HG02759 (cell line): ENCODE measurements around the gene ALK.

Experiments
- ATAC-seq: cut with Tn5 transposase; IDR thresholded peaks from one replicate; pipeline ENCODE4 v1.9.1; 2021; ENCODE audit warnings: mild to moderate bottlenecking, moderate library complexity; ENCODE audit not compliant: unreplicated experiment

Gene ALK

DNA sequence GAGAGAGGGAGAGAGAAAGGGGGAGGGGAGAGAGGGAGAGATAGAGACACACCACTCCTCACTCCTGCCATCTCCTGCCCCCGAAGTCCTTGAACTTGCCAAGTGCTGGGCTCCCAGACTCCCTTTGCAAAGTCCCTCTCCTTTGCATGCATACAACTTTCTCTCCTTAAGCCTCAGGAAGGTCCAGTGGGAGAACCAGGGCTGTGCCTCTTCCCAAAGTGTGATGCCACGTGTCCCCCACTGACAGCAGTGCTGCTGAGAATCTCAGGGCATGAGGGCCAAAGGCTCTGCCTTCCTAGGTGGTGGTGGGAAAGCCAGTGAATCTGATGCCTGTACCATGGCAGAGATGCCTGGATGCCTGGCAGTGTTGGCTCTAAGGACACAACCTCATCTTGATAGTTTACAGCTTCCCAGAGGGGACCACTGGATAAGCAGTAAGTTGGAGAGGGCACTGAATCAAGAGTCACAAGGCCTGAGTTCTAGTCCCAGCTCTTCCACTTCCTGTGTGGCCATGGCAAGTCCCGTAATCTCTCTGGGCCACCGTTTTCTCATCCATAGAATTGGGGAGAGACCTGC lies 702.7 kb downstream of the ALK start:
- no peak for ATAC-seq

DNA sequence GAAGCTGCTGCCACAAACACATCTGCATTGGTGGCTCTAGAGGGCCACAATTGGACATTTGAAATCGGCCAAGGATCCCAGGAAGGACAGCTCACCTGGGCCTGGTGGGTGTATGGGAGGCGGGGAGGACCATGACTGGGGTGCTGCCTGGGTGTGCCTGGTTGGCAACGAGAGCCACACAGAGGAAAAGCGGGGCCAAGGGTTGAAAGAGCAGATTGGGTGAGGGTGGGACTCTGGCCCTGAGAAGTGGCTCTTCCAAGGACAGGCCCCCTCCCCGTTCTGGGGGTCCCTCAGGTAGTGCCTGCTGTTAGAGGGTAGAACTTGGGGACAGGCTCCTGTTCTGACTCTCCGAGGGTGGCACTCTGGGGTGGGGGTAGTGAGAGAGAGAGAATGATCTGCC lies 703.3 kb downstream of the ALK start:
- ATAC-seq, result no peak

DNA sequence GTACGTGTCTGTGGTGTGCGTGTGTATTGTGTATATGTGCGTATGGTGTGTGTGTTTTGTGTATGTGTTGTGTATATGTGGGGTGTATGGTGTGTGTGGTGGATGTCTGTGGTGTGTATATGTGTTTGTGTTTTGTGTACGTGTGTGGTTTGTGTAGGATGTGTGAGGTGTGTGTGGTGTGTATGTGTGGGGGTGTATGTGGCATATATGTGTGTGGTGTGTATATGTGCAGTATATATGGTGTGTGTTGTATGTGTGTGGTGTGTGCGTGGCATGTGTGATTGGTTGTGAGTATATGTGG lies 704.8 kb downstream of the ALK start:
- ATAC-seq, result no peak

DNA sequence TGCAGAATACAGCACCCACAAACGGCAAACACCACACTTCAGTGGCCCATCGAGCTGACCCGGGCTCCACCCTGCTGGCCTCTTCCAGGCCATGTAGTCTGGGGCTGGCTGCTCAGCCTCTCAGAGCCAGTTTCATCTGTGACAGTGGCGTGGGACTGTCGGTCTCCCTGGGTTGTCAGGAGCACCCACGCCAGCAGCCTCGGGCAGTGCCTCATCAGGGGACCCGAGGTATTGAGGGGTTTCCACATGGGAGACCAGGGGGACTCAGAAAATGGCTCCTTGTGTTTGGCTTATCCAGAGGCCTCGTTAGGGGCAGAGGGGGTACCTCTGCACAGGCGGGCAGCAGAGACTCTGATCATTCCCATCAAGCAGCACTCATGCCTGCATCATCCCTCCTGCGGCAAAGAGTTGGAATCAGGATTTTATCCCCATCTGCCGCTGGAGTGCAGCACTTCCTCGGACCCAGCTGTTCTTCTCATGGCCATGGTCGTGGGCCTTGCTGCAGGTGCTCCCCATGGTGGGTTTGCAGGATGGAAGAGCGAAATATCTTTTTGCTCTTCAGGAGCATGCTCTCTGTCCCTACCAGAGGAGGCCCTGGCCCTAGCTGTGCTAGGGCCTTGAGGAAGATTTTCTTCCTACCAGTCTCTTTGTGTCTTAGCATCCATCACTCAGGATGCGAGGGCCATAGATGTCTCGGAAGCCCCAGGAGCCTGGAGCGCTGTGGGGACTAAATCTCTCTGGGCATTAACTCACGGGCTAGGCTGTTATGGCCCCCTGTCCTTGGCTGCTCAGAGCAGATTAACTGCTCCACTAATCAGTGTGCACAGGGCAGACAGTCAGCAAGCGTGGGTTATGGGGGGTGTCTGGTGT lies 705.4 kb downstream of the ALK start:
- no peak for ATAC-seq

DNA sequence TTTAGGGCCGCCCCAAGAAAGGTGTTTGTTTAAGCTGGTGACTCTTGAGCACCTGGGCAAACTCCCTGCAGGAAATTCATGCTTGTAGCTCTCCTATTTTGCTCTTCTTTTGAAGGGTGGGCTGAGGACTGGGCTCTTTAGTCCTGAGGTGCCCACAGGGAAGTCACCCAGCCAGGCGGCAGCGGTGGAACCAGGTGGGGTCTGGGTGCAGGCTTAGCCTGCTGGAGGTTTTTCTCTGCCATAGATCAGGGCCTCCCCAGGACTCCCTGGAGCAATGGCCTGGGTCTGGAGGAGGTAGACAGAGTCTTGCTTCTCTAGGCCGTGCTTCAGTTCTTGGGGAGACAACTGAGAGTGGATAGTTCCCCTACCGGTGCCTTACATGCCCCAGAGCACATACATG lies 706.3 kb downstream of the ALK start:
- no peak for ATAC-seq

DNA sequence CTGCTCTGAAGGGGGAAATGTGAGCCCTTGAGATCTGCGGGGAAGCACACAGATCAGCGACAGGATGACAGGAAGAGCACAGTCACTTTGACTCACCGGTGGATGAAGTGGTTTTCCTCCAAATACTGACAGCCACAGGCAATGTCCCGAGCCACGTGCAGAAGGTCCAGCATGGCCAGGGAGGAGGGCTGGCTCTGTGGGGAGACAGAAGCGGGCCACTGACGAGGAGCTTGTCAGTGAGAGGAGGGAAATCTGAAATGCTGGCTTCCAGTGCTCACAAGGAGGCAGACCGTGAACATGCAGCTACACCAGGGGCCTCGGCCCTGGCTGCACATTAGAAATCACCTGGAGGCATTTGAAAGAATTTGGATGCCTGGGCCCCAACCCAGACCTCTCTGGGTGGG lies 707.5 kb downstream of the ALK start:
- no peak for ATAC-seq

DNA sequence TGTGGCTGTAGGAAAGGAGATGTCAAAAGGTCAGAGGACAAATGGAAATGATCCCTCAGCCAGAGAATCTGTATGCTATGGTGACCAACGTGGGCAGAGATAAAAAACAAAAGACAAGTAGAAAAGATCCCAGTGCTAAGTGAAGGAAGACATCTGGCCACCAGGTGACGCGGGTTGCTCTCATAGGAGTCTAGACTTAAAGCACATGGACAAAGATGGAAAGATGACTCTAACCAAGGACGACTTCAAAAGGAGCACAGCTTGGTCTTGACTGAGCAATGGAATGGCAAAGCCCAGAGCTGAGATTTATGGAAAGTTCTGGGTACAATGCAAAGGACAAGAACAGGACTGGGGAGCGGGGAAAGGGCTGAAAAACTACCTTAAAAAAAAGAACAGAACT lies 709.4 kb downstream of the ALK start:
- ATAC-seq, result no peak

DNA sequence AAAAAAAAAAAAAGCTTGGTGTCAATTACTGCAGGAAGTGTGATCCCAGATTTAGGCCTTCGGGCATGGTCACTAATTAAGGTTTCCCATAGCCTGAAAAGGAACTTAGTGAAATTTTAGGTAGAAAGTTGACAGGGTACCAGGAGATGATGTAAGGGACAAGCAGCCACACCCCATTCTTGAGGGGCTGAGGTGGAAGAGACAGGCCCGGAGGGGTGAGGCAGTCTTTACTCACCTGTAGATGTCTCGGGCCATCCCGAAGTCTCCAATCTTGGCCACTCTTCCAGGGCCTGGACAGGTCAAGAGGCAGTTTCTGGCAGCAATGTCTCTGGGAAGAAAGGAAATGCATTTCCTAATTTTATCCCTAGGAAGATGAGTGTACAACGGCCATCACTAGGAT lies 711.8 kb downstream of the ALK start:
- ATAC-seq, result no peak

DNA sequence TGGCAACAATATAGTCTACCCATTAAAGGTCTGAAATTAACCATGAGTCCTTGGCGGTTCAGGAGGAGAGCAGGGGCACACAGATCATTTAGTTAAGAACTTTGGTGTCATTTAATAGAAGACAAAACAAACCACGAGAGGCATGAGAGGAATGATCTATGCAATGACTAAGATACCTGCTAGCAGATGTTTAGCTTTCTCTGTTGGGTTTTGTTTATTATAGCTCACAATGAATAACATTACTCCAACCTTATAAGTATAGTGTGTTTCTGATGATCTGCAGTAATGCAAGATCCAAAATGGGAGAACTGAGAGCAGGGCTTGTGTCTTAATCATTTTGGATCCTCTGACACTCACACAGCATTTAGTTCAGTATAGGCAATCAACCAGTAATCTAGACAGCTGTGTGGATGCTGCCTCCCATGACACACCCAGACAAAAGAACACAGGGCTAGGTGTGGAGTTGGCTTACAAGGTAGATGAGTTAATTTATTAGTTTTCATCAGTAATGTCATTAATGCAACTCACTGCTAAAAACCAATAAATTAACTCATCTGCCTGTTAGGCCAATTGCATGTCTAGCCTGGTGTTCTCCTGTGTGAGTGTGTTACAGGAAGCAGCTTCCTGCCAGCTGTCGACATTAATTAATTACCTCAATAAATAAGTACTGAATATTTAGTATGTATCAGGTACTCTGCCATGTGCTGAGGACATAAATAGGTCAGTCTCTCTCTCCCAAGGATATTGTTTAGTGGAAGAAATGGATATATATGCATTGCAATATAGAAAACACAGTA lies 713.8 kb downstream of the ALK start:
- no peak for ATAC-seq

DNA sequence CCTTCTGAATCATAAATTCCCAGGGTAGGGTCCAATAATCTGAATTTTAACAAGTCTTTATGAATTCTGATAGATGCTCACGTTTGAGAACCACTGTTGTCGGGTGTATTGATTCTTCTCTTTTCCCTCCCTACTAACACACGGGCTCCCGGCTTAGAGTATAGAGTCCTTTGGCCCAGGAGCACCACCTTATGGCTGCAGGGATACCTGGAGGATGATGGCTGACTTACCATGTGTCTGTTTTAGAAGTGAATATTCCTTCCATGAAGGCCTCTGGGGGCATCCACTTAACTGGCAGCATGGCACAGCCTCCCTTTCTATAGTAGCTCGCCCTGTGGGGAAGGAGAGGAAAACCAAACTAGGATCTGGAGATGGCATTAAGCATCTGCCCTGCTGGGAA lies 714.4 kb downstream of the ALK start:
- no peak for ATAC-seq

DNA sequence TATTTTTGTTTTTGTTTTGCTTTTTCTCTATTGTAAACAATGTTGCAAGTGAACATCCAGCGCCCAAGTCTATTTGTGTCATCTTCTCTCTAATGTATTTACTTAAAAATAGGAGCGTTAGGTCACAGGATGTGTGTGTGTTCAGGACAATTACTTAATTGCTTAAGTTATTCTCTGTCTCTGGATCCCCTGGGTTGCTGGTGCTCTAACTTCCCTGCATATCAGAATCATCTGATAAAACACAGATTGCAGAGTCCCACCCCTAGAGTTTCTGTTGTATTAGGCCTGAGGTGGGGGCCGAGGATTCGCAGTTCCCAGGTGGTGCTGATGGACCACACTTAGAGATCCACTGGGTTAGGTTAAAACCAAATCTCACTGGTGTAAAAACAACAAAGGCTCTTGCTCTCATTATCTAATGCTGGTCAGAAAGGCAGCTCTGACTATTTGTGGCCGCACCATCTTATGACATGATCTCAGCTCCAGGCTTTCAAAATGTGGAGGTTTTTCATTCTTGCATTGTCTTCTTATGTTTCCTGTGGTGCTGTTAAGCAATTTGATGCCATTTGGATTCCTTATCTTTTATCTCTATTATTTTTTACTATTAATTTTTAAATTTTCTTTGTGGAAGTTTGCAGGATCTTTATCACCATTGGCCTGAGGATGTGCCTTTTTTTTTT lies 718.4 kb downstream of the ALK start:
- no peak for ATAC-seq

DNA sequence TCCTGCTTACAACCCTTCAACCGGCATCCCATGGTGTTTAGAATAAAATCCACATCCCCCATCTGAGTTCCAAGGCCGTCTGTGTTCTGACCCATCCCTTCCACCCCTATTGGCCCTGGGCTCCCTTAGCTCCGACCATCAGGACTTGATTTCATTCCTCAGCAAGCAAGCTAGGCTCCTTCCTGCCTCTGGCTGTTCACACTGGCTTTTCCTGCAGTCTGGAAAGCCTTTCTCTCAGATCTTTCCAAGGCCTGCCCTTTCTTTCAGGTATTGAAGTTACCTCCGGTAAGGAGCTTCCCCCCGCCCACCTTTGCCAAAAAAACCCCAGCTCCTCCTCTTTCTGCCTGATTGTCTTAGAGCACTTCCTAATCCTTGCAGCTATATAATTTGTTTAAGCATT lies 719.4 kb downstream of the ALK start:
- no peak for ATAC-seq

DNA sequence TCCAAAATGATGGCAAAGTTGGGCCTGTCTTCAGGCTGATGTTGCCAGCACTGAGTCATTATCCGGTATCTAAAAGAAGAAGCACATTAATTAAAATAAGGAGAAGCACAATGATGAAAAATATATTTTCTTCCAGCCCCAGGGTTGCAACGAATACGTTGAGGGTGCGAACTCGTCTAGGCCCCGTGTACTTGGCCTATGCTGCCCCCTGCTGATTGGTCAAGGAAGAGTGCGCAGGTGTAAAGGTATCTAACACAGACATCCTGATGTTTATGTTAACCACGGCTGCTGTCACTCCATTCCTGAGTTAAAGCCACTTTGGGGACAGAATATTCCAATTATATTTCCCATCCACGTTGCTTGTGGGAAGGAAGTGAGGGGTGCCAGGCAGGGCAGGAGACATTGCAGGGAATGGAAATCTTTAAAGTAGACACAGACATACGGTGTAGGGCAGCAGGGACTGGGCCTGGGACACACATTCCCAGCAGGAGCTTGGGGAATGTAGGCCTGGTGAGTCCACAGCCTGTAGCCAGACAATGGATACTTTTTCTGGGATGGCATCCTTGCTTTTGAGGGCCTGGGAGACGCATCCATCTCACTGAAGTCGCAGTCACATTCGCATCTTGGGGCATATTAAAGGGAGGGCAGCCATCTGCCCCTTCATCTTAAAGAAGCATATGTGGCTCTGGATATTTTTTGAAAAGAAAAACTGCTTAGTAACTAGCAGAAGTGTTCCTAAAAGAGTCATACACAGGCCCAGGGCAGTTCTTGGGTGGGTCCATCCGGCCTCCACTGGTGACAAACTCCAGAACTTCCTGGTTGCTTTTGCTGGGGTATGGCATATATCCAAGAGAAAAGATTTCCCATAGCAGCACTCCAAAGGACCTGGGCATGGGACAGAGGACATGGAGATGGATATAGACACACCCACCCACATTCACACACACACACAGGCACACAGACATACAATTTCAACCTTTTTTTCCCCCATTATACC lies 724.3 kb downstream of the ALK start:
- peak; percentile 54 for ATAC-seq

DNA sequence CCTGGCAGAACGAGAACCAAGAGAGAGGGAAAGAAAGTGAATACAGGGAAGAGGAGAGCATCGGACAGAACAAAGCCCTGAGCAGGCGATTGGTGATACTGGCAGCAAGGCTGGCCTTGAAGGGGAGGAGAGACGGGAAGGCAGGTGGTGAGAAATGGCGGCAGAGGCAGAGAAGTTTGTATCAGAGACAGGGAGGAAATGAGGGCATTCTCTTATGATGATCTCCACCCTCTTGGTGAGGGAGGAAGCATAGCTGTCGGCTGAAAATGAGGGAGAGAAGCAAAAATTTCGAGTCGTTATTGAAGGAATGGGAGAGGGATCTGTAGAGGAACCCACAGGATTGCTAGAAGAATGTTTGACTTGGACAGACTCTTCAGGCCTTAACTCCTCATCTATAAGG lies 725.6 kb downstream of the ALK start:
- no peak for ATAC-seq

DNA sequence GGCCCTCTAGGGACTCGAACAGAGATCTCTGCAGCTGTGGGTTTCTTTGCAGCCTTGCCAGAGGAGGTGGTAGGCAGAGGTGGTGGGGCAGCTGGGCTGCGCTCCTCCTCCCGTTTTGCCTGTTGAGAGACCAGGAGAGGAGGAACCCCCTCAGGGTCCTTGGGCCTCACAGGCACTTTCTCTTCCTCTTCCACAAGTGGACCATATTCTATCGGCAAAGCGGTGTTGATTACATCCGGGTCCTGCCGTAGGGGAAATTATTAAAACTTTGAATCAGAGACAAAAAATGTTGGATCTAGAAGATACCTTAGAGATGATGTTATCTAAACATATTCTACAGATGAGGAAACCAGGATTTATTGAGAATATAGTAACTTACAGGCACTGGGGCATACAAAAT lies 727.7 kb downstream of the ALK start:
- no peak for ATAC-seq

DNA sequence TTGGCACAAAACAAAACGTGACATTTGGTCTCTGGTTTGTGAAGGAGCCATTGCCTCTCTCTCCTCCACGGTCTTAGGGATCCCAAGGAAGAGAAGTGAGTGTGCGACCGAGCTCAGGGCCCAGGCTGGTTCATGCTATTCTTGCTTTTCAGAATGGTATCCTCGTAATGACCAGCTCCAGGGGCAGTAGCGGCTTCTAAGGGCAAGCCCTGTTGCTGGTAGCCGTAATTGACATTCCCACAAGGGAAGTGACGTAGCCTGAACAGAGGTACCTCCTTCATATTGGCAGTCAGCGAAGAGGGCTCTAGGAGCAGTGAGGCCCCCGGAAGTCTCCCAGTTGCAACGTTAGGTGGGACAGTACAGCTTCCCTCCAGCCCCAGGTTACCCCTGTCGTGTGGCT lies 728.3 kb downstream of the ALK start:
- no peak for ATAC-seq

DNA sequence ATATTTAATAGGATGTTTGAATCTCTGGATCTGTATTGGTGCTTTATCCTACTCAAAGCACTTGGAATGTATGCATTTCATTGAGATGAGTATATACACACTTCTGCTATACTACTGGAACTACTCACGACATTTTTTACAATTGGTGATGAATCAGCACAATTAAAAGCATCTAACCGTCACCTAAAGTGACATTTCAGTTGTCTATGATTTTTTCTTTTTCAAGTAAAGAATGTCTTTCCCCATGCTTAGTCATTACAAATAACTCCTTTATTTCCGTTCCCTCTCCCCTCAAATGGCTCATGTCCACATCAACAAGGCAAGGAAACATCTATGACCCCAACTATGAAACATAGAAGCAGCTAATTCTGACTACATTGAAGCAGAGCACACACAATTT lies 728.9 kb downstream of the ALK start:
- no peak for ATAC-seq

DNA sequence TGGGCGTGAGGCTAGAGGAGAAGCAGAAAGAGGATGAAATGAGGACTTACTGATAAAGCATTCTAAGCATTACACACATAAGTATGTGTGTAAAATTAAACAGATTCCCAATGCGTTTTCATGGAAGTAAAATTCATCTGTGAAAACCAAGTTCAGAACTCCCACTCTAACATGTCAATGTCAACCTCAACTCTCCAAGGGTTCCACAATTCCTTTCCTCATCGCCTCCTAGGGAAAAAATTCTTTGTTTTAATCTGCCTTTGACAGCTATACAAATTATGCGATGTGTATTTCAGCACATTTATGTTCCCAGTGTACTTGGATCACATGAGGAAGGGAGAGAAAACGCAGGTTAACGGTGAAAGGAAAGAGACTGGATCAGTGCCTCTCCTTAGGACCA lies 729.6 kb downstream of the ALK start:
- ATAC-seq, result no peak

DNA sequence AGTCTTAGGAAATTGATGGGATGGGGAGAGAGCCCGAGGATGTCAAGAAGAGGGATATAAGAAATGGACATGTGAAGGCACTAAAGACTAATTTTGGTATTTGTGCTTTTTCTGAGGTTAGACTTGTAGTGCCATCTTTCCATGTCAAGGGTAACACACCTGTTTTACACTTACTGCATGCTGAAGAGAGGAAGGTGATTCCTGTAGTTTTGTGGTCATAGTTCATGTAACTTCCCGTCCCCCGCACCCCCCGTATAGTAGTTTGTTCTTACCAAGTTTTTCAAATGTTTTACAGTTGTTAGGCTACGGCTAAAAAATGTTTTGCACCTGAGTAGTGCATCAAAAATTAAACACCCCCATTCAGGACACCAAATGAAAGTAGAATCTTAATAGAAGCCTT lies 732.3 kb downstream of the ALK start:
- no peak for ATAC-seq

DNA sequence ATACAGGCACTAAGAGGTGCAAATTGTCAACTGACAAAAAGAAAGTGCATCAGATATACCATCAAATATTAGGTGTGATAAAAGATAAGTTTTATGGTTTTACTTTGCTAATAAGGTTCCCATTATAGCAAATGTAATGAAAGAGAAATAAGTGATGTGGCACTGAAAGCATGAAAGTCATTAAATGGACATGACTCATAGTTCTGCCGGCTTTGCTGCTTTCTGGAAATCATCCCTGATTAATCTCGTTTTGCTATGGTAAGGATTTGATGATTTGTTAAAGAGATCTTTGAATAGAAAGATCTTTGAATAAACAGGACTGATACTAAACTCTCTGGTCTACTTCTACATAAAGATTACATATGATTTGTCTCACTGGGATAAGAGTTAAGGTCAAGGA lies 733.5 kb downstream of the ALK start:
- no peak for ATAC-seq
